Measurements from ENCODE around the gene CELF4. TPM values are rescaled to one million over a fixed set of nuclear protein-coding genes. Genes with fewer than 3 reads are reported as not detected.

The CELF4 gene
- total RNA-seq, 4 donors from 2014 or later: 0.32 to 0.81 (median 0.77) TPM

DNA sequence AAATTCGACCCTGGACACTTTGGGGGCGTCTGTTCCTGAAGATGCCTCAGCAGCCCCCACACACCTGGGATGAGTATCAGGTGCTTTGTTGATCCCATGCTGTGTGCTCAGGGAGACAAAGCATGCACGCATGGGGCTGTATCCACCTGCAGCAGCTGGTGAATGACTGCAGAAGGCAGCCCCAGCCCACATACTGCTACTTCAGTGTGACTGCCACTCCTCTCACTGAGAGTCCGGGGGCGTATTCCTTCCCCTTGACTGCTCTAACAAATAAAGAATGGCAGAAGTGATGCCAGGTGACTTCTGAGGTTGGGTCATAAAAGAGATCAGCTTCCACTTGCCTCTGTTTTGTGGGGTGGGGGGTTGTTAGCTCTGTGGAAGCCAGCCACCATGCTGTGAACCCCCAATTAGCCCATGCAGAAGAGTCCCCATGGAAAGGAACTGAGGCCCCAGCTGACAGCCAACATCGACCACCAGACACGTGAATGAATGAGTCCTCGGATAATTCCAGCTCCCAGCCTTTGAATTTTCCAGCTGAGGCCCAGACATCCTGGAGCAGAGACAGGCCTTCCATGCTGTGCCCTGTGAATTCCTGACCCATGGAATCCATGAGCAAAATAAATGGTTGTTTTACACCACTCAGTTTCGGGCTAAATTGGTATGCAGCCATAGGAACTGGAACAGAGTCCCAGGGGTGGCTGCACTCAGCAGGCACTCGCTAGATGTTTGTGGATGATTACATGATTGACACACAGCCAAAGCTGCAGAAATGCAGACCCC, 289.3 kb downstream of the CELF4 start:
- no peaks in the 10 kb centered on the region for H3K4me1 ChIP-seq
- TF ChIP-seq, protein P1, sequence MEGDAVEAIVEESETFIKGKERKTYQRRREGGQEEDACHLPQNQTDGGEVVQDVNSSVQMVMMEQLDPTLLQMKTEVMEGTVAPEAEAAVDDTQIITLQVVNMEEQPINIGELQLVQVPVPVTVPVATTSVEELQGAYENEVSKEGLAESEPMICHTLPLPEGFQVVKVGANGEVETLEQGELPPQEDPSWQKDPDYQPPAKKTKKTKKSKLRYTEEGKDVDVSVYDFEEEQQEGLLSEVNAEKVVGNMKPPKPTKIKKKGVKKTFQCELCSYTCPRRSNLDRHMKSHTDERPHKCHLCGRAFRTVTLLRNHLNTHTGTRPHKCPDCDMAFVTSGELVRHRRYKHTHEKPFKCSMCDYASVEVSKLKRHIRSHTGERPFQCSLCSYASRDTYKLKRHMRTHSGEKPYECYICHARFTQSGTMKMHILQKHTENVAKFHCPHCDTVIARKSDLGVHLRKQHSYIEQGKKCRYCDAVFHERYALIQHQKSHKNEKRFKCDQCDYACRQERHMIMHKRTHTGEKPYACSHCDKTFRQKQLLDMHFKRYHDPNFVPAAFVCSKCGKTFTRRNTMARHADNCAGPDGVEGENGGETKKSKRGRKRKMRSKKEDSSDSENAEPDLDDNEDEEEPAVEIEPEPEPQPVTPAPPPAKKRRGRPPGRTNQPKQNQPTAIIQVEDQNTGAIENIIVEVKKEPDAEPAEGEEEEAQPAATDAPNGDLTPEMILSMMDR (IDR thresholded peaks at IDR 0.05): no peak
- no peak for TF ChIP-seq POLR2A (IDR thresholded peaks at IDR 0.05)
- TF ChIP-seq EP300 (IDR thresholded peaks at IDR 0.05): no peak
- TF ChIP-seq POLR2AphosphoS5 (IDR thresholded peaks at IDR 0.05): no peak
- no peak overlapping the region for H3K4me3 ChIP-seq
- H3K27ac ChIP-seq: no peak overlapping the region
- H3K36me3 ChIP-seq: no peaks in the 10 kb centered on the region
- no peaks in the 10 kb centered on the region for H3K9me3 ChIP-seq
- peaks cover 79% of the 10 kb centered on the region for H3K27me3 ChIP-seq
- WGBS, 2 donors (ENCODE audit: low coverage in 1 of 2): 17 to 80% methylated on average over 1 of the region's 10 CpGs
- no peak for ATAC-seq

DNA sequence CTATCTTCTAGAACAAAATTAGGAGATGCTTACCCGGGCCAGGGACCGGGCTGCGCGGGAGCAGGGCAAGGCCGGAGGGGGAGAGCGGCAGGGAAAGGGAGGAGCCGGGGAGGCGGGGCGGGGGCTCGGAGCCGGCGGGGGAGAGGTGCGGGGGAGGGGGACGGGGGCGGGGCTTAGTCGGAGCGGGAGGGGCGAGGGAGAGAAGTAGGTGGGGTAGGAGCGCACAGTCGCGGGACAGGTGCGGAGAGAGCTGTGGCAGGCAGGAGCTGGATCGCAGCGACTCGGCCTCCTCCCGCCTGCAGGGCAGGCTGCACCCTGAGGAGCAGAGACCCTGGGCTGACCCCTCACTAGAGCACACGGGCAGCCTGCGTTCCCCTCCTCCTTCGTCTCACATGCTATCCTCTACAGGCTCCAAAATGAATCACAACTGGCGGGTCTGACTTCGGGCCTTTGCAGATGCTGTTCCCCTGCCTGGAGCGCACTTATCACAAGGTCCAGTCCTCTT, 290.3 kb downstream of the CELF4 start:
- peaks cover 79% of the 10 kb centered on the region for H3K27me3 ChIP-seq
- H3K4me1 ChIP-seq: no peaks in the 10 kb centered on the region
- no peaks in the 10 kb centered on the region for H3K36me3 ChIP-seq
- 6 to 23% methylated on average over 10 to 16 of the region's 32 CpGs for WGBS, 2 donors (ENCODE audit: low coverage in 1 of 2)
- TF ChIP-seq EP300 (IDR thresholded peaks at IDR 0.05): no peak
- TF ChIP-seq POLR2A (IDR thresholded peaks at IDR 0.05): no peak
- TF ChIP-seq, protein P1 (IDR thresholded peaks at IDR 0.05): no peak
- TF ChIP-seq POLR2AphosphoS5 (IDR thresholded peaks at IDR 0.05): no peak
- ATAC-seq: no peak
- H3K9me3 ChIP-seq: no peaks in the 10 kb centered on the region
- H3K4me3 ChIP-seq: no peak overlapping the region
- H3K27ac ChIP-seq: no peak overlapping the region

DNA sequence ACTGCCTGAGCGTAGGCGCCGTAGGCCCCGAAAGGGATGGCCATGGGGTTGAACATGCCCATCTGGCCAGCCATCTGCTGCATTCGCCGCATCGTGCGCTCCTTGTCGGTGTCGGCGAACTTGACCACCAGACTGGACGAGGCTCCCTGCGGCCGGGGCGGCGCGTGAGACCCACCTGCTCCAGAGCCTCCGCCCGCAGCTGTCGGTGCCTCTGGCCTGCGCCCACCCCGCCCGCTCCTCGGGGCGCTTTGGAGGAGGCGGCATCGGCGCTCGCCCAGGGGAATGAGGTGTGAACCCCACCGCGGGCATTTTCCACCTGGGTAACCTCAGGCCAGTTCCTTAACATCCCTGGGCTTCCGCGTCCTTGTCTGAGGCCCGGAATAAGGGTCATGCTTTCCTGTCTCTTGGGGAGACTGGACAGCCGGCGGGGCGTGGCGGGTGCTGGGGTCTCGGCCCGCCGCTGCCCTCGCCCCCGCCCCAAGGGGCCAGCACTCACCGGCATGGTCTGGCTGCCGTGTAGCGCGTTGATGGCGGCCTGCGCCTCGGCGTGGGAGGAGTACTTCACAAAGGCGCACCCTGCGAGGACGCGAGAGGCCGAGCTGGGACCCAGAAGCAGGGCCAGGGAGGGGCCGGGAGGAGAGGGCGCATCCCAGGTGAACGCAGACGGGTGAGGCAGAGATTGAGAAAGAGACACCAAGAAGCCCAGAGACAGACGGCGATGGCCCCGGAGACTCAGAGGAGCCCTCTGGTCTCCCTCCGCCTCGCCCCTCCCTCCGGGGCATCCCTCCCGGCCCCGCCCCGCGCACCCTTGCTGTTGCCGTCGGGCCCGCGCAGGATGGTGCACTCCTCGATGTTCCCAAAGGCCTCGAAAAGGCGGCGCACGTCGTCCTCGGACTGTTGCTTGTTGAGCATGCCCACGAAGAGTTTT, 291.0 kb downstream of the CELF4 start:
- Histone ChIP-seq H3K27ac (no peak overlapping the region), H3K9me3 (no peaks in the 10 kb centered on the region), H3K4me1 (no peaks in the 10 kb centered on the region), H3K4me3 (no peak overlapping the region), H3K27me3 (peaks cover 75% of the 10 kb centered on the region), H3K36me3 (no peaks in the 10 kb centered on the region)
- WGBS, 2 donors (ENCODE audit: low coverage in 1 of 2): 0% methylated on average over 1 of the region's 82 CpGs; no CpG with 5 or more reads in 1 of the 2 donors
- TF ChIP-seq POLR2A (IDR thresholded peaks at IDR 0.05) (no peak), POLR2AphosphoS5 (IDR thresholded peaks at IDR 0.05) (no peak)
- no peak for ATAC-seq

DNA sequence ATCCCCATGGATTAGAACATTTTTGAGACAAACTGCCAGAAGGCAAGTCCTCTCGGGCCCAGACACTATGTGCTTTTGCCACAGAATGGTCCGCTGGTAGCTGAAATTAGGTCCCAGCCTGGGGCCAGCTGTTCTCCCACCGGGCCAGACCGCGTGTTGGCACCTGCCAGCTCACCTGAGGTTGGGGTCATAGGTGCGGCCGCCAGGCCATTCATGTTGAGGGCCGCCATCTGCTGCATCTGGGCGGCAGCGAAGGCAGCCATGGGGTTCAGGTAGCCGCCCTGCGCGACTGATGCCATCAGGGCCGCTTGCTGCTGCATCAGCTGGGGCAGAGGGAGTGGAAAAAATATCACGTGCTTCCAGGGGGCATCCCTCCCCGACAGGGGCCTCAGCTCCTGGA, 292.8 kb downstream of the CELF4 start:
- no peaks in the 10 kb centered on the region for H3K9me3 ChIP-seq
- H3K27ac ChIP-seq: no peak overlapping the region
- H3K36me3 ChIP-seq: no peaks in the 10 kb centered on the region
- H3K27me3 ChIP-seq: peaks cover 58% of the 10 kb centered on the region
- WGBS, 2 donors (ENCODE audit: low coverage in 1 of 2): 43 to 50% methylated on average over 1 to 2 of the region's 16 CpGs
- H3K4me1 ChIP-seq: no peaks in the 10 kb centered on the region
- no peak overlapping the region for H3K4me3 ChIP-seq
- ATAC-seq: no peak
- TF ChIP-seq, protein P1 (IDR thresholded peaks at IDR 0.05): no peak
- no peak for TF ChIP-seq POLR2A (IDR thresholded peaks at IDR 0.05)
- TF ChIP-seq POLR2AphosphoS5 (IDR thresholded peaks at IDR 0.05): no peak
- no peak for TF ChIP-seq EP300 (IDR thresholded peaks at IDR 0.05)

DNA sequence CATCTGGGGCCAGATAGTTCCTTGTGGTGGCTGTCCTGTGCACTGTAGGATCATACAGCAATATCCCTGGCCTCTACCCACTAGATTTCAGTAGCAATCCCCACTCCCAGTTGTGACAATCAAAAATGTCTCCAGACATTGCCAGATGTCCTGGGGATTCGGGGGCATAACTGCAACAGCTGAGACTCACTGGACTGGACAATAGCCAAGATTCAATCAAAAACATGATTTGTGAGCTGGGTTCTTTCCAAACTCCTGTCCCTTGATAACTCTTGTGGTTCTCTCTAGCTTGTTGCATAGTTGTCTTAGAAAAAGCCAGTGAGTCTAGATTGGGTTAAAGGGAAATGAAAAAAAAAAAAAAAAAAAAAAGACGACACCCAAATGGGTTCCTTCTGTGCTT, 293.4 kb downstream of the CELF4 start:
- 50% methylated on average over 1 of the region's 2 CpGs; no CpG with 5 or more reads in 1 of the 2 donors for WGBS, 2 donors (ENCODE audit: low coverage in 1 of 2)
- no peaks in the 10 kb centered on the region for H3K4me1 ChIP-seq
- no peaks in the 10 kb centered on the region for H3K9me3 ChIP-seq

More for the DNA sequence above, 293.4 kb downstream of the CELF4 start:
- Histone ChIP-seq H3K27ac (no peak overlapping the region), H3K4me3 (no peak overlapping the region), H3K36me3 (no peaks in the 10 kb centered on the region), H3K27me3 (peaks cover 53% of the 10 kb centered on the region)
- TF ChIP-seq, protein P1 (IDR thresholded peaks at IDR 0.05): no peak
- no peak for TF ChIP-seq EP300 (IDR thresholded peaks at IDR 0.05)
- no peak for TF ChIP-seq POLR2AphosphoS5 (IDR thresholded peaks at IDR 0.05)
- TF ChIP-seq POLR2A (IDR thresholded peaks at IDR 0.05): no peak
- ATAC-seq: no peak
